Lower leg skin (tissue), 4 donors: ENCODE results near the gene PYGB. TPM values are rescaled to one million over a fixed set of nuclear protein-coding genes. Genes with fewer than 3 reads are reported as not detected.

Experiments
- DNase-seq, 2 donors: peaks; one replicate each; pipeline ENCODE4 v3.0.0-alpha.2; 2019; ENCODE audit warnings: low spot score in 2 of 2
- H3K4me3 ChIP-seq: fragments of 200-600 bp; sonication (generic); 2 replicates; pipeline ENCODE4 v1.5.1; 2017; ENCODE audit warnings: mild to moderate bottlenecking, low read depth; ENCODE audit not compliant: poor library complexity, severe bottlenecking
- POLR2A ChIP-seq, 2 donors: fragments of 450-650 bp; IDR thresholded peaks; one replicate each; pipeline ENCODE4 v1.6.1; 2016 to 2017; ENCODE audit warnings: antibody characterized with exemption in 2 of 2, mild to moderate bottlenecking in 1 of 2, moderate library complexity in 1 of 2
- WGBS, 2 donors: methylation state at CpG; one replicate each; pipeline ENCODE4 v1.1.5; 2018; 5-methylcytosine and 5-hydroxymethylcytosine counted together
- intact Hi-C: fragments of 100-400 bp; cut with DNase I; formaldehyde crosslinking; loops from one replicate; pipeline ENCODE4 v1.15.0; 2023; ENCODE audit warnings: low total_unique reads
- total RNA-seq, 4 donors: library from RNA; depleted of rRNA; stranded (reverse); fragments of >200 nt; gene quantifications; one replicate each; pipeline ENCODE4 v1.1.0, GENCODE V29; 2016
- TF ChIP-seq, protein P1 (sequence below), 3 donors: fragments of 450-650 bp; IDR thresholded peaks; one replicate each; pipeline ENCODE4 v1.5.1; 2016; ENCODE audit warnings: antibody characterized with exemption in 3 of 3, mild to moderate bottlenecking in 3 of 3, moderate library complexity in 2 of 3

Gene PYGB
- total RNA-seq, 4 donors from 2014 or later = 99.0 to 308 (median 194) TPM

DNA sequence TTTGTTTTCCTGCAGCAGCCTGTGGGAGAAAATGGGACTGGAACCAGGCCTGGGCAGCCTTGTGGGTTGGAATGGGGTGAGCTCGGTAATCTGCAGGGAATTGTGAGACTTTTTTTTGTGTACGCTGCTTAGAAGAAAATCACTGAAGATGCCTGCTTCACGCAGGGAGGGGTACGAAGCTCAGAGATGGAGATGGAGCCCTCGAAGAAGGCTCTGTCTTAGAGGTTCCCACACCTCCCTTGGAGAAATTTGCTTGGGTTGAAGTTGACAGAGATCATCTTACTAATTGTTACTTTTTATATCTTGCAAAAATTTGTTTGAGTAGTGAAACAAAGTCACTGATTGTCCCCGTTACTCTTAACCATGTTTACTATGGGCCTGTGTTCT is 894 bp downstream of the PYGB start:
- intact Hi-C loops = loop anchor here (10.0 kb wide), 1 partner anchor 54 kb away; the partner anchor contains the start of gene ENTPD6
- peak overlapping the region; percentile 96 for H3K4me3 ChIP-seq
- no peak for DNase-seq
- WGBS, 2 donors = 1 to 4% methylated on average over 6 of the region's 6 CpGs
- TF ChIP-seq POLR2A (IDR thresholded peaks at IDR 0.05) = no peak
- TF ChIP-seq, protein P1, sequence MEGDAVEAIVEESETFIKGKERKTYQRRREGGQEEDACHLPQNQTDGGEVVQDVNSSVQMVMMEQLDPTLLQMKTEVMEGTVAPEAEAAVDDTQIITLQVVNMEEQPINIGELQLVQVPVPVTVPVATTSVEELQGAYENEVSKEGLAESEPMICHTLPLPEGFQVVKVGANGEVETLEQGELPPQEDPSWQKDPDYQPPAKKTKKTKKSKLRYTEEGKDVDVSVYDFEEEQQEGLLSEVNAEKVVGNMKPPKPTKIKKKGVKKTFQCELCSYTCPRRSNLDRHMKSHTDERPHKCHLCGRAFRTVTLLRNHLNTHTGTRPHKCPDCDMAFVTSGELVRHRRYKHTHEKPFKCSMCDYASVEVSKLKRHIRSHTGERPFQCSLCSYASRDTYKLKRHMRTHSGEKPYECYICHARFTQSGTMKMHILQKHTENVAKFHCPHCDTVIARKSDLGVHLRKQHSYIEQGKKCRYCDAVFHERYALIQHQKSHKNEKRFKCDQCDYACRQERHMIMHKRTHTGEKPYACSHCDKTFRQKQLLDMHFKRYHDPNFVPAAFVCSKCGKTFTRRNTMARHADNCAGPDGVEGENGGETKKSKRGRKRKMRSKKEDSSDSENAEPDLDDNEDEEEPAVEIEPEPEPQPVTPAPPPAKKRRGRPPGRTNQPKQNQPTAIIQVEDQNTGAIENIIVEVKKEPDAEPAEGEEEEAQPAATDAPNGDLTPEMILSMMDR (IDR thresholded peaks at IDR 0.05) = no peak

DNA sequence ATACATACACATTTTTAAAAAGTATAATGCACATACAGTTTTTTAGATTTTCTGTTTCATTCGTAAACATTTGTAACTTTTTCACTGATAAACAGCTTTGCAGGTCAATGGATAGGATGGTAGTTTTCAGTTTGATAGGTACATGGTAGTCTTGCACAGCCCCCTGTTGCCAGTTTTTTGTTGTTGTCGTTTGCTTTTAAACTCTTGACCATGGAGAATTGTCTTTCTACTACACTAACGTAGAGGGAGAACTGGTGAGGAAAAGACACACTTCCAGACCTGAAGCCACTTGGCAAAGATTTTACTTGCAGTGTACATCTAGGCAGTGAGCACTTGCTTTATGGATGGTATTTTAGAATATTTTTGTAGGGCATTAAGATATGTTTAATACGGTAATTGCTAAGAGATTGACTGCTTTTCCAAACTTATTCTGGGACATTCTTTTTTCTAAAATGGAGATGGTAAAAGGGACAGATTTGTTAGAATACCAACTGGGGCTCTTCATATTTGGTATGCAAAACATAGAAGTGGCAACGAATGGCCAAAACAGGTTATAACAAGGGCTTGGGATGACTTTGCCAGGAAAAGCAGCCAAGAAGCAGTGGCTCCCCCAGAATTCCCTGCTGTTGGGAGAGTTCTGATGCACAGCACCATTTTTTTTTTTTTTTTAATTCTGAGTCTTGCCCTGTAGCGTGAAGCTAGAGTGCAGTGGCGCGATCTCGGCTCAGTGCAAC is 1.5 kb downstream of the PYGB start:
- 43% methylated on average over 9 of the region's 9 CpGs for WGBS, 2 donors
- peak in 1 of 2 donors; percentile 5 for DNase-seq
- H3K4me3 ChIP-seq = peak overlapping the region; percentile 96
- intact Hi-C loops = loop anchor here (10.0 kb wide), 1 partner anchor 55 kb away; the partner anchor contains the start of gene ENTPD6
- TF ChIP-seq POLR2A (IDR thresholded peaks at IDR 0.05) = no peak
- TF ChIP-seq, protein P1 (IDR thresholded peaks at IDR 0.05) = no peak

DNA sequence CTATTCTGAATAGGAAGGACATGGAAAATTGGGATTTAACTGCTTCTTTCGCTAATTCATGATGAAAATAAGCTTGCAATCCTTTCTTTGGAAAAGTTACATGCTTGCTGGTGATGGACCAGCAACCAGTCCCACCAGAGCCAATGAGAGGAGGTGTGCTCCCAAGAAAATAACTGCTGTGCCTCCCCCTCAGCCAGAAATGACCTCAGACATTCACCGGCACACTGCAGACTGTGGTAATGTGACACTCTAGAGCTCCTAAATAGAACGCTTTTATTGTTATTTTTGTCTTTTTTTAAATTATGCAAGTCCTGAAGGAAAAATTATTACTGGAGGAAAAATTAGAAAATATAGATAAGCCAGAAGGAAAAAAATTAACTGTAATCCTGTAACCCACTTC is 2.6 kb downstream of the PYGB start:
- H3K4me3 ChIP-seq = no peak overlapping the region
- TF ChIP-seq, protein P1 (IDR thresholded peaks at IDR 0.05) = no peak
- TF ChIP-seq POLR2A (IDR thresholded peaks at IDR 0.05) = no peak
- 70 to 81% methylated on average over 3 of the region's 3 CpGs for WGBS, 2 donors
- DNase-seq = peak in 1 of 2 donors; percentile 69
- intact Hi-C loops = no loop called here

DNA sequence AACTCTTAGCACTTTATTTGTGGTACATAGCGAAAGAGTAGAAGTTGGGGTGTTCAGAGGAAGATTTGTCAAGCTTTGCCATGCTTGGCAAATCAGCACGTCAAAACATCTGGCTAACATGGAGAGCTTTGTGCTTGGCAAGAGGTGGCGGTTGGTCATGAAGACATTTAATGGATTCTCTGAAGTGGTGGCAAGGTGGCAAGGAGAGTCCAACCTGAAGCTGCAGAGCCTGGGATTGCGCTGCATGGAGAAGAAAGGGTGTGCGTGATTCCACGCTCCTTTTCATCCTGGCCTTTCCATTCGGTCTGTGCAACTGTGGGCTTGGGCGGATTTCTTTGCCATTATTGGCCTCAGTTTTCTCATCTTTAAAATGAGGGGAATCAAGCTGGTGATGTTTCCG is 3.1 kb downstream of the PYGB start:
- intact Hi-C loops = no loop called here
- 86 to 88% methylated on average over 9 of the region's 9 CpGs for WGBS, 2 donors
- no peak overlapping the region for H3K4me3 ChIP-seq
- TF ChIP-seq, protein P1 (IDR thresholded peaks at IDR 0.05) = no peak
- TF ChIP-seq POLR2A (IDR thresholded peaks at IDR 0.05) = no peak
- peak in 1 of 2 donors; percentile 36 for DNase-seq

DNA sequence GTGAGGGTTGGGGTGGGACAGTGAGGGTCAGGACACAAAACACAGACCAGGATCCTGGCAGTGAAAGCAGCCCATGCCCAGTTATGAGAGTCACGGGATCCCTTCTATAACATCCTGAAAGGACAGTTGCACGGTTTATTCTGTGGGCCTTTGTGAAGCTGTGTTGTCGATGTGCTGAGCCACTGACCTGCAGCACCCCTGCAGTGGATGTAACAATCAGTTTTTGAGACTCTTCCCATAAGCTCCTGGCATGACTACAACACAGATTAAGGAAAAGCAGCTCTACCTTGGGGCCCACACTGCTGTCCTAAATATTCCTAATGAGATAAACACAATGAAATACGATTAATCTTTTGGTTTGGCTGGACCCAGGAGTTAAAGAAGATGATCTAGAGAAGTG is 3.7 kb downstream of the PYGB start:
- intact Hi-C loops = no loop called here
- 64 to 71% methylated on average over 4 of the region's 4 CpGs for WGBS, 2 donors

More for the DNA sequence above, 3.7 kb downstream of the PYGB start:
- no peak for TF ChIP-seq POLR2A (IDR thresholded peaks at IDR 0.05)
- TF ChIP-seq, protein P1 (IDR thresholded peaks at IDR 0.05) = no peak
- H3K4me3 ChIP-seq = no peak overlapping the region
- DNase-seq = peak in 1 of 2 donors; percentile 17
